GM21786 (cell line): ENCODE data around the gene UBE2J2.

Source experiments
- ATAC-seq: cut with Tn5 transposase; IDR thresholded peaks from one replicate; pipeline ENCODE4 v1.9.1; 2021; ENCODE audit not compliant: unreplicated experiment

The UBE2J2 gene

DNA sequence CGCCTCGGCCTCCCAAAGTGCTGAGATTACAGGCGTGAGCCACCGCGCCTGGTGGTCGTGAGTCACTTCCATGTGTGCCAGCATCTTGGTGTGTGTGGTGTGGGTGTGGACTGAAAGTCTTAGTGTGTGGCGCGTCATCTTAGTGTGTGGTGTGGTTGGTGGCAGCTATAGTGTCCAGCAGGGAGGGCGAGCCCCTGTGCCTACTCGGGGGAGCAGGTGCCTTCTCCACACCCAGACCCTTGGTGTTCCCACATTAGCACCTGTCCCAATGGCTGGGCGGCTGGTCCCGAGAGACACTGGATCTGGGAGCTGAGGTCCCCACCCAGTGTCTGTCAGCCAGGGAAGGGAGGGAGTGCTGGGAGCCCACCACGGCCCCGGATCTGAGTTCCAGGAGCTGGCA, 9.3 kb upstream of the UBE2J2 start:
- no peak for ATAC-seq

DNA sequence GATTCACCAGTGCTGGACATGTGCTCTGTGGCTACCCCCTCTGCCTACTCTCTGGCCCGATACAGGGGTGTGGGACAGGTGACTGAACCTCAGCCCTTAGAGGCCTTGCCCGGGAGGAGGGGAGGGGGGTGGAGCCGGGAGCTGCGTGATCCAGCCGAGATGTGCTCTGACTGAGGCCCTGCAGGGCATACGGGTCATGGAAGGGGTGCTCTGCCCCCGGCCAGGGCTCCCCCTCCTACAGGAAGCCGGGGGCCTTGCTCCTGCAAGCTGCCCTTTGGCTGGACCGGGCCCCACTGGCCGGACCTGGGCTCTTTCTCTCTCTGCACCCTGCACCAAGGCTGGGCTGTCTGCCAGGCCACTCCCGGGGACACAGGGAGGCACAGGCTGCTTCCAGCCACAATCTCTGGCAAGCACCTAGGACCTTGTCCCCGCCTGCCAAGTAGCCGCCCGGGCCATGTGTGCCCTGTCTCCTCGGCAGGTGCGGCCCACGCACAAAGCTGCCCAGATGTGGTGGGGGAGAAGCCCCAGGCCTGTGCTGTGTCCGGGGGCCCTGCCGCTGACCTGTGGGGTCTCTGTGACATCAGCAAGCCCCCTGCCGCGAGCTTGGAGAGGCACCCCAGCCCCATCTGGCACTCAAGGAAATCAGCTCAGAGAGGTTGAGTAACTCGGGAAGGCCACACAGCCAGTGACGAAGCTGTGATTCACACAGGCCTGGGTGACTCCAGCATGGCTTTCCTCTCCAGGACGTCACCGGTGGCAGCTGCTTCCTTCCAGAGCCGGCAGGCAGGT, 8.1 kb upstream of the UBE2J2 start:
- no peak for ATAC-seq

DNA sequence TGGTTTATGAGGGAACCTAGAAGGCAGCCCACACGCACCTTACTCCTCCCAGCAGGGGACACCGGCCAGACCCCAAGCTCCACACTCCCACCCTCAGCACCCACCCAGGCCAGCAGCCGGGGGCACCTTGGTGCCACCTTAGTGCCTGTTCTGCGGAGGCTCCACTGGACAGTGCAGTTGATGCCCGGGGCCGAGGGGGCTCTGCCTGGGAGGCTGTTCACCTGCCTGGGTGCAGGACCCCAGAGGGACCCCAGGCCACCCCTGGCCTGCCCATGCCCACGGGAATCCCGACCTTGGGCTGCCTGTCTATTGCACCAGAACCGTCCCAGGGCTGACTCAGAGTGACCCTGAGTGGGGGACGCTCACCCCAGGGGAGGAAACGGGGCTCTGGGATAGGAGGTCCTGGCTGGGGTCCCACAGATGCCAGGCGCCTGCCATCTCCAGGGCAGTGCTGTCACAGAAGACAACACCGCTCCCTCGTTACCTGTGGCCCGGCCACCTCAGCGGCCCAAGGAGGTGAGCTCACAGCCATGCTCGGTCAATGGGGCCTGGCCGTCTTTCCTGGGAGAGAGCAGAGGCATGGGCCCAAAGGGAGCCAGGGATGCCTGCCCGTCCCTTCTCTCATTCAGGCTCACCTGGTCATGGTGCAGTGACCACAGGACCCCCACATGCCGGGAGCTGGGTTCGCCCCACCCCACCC, 7.3 kb upstream of the UBE2J2 start:
- no peak for ATAC-seq

DNA sequence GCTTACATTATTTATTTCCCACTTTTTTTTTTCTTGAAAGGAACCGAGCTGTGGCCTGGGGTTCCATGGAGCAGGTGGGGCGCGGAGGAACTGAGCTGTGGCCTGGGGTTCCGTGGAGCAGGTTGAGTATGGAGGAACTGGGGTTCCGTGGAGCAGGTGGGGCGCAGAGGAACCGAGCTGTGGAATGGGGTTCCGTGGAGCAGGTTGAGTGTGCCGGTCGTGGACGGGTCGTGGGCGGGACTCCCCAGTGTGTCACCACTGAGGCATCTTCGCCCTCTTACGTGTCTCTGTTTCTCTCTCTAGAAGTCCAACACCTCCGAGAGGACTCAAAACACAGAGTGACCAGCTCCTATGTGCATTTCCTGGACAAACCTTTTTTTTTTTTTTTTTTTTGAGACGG, 5.4 kb upstream of the UBE2J2 start:
- ATAC-seq: no peak

GRCh38 chr1:1278620-1279019, 5.0 kb upstream of the UBE2J2 start:
- no peak for ATAC-seq

GRCh38 chr1:1275836-1276235, 2.2 kb upstream of the UBE2J2 start:
- no peak for ATAC-seq

DNA sequence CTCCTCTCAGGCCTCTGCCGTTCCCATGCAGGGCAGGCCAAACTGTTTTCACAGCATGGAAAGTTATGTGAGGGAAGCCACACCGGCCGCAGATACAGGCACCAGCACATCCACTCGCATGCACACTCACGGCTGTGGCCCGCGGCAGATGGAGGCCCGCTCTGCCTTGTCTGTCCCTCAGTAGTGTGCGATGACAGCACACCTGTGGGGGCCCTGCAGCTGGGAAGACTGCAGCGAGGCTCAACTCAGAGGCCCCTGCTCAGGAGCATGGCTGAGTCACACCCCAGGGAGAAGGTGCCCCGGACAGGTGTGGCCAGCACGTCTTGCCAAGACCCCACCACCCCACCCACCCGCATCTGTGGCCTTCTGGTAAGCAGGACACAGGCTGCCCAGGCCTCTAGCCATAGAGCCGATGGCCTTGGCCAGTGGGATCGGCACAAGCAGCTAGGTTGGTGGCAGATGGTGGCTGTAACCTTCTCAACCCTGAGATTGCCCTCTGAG, 1.3 kb upstream of the UBE2J2 start:
- ATAC-seq: no peak

DNA sequence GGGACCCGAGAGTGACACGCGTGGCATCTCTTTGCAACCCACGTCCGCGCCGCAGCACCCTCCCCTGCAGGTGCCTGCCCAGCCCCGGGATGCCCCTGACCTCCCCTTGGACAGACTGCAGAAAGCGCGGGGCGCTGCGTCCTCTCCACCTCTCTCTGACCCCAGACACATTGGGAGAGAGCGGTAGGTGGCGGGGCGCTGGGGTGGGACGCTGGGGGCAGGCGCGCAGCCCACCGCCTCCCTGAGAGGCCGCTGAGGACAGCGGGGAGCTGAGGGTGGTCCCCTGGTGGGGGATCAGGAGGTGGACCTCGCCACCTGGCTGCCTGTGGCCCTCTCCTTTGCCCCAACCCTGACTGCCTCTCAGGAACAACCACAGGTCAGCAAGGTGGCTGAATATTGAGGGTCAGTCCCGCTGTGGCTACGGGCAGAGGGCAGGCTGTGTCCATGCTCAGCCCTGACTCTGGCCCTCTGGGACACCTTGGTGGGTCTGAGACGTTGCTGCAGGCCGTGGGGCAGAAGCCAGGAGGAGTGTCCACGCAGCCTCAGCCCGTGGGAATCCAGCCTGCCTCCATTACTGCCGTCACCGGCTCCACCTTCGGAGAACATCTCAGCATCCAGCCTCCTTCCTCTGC, 761 bp upstream of the UBE2J2 start:
- ATAC-seq: peak; percentile 12

GRCh38 chr1:1273209-1273511, 494 bp downstream of the UBE2J2 start:
- no peak for ATAC-seq

DNA sequence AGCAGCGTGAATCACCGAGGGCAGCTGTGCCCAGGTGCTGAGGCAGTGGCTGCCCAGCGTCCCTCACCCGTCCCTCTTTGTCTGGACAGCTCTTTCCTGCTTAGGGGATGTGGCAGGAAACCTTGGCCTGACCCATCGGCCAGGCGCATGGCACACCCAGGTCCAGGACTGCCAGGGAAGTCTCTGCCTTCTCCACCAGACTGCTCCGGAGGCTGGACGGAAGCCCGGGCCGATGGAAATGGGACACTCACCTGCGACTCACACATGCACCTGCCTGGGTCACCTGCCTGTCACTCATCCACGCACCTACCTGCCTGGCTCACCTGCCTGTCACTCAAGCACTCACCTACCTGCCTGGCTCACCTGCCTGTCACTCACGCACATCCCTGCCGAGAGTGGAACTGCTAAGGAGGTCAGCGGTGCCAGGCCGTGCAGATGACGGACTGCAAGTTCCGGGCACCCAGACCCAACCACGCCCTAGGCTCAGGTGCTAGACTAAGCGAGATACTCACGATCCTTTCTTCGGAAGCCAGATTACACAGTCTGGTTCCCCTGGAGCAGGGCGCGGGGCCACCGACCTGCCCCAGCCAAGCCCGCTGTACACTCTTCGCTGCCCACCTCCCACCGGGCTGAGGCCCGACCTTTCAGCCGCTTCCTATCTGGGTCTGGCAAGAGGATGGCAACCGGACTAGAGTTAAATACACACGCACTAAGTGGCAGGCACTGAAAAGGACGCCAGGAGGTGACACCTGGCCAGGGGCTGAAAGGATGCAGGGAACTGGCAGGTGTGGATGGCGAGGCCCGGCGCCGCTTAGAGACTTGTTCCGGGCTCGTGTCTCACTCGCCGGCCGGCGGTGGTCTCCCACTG, 1.1 kb downstream of the UBE2J2 start:
- no peak for ATAC-seq

DNA sequence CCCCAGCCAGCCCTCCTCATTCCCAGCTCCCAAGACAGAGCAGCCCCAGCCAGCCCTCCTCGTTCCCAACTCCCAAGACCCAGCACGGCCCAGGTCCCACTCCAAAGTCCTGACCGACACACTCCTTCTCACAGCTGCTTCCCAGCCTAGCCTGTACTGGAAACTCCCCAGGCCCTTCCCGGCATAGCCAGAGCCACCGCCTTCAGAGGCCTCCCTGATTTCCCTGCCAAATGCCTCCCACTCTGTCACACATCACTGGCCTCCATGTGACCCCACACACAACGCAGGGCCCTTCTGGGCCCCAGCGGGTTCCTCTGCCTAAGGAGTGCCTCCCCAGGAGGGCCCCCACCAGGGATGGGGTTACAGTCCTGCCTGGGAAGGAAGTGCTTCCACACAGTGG, 2.8 kb downstream of the UBE2J2 start:
- ATAC-seq: no peak

- ATAC-seq: no peak
Measured at GRCh38 chr1:1268284-1268682, 5.4 kb downstream of the UBE2J2 start.

GRCh38 chr1:1267488-1268283, 6.0 kb downstream of the UBE2J2 start:
- no peak for ATAC-seq

DNA sequence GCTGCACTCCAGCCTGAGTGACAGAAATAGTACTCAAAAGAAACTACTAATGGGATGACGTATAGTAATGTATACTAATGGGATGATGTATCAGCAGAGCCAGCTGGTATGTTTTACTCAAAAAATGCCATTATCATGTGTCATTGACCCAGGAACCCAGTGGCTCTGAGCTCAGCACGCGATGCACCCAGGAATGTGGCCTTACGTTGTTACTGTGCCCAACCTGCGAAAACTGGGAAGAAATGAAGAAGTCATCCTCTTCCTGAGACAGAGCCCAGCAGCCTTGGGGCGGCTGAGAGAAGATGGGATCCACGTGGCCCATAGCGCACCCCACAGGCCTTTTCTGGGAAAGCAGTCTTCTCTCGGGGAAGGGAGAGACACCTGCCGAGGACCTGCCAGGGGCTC, 8.8 kb downstream of the UBE2J2 start:
- no peak for ATAC-seq

DNA sequence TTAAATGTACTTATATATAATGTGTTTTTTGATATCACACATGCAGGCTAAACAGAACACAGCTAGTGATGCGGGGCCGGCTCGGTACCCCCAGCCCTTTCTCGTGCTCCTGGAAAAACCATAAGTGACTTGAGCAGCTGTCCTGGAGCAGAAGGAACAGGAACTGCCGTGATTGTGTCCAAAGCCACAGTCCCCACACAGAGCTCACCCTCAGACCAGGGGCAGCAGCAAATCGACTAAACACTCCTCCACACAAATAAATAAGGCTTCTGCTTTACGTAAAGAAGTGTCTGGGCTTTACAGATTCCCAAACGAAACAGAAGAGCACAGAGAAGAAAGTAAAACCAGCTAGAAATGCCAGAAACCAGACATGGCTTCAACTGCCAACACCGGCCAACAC, 9.6 kb downstream of the UBE2J2 start:
- no peak for ATAC-seq

DNA sequence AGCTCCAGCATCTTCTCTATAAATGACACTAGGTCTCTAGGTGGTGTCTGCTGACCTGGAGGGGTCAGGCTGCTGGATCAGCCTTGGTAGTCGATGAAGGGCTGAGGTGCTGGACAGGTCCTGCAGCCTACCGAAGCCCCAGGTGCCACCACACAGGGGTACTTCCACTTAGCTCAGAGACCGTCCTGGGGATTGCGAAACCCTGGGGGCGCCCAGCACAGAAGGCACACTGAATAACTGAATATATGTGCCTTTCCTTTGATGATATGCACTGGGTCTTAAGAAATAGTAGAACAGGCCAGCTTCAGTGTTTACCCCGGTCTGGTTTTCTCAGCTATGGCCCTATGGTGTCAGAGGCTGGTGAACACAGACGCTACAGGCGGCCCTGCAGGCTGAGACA, 10.9 kb downstream of the UBE2J2 start:
- ATAC-seq: no peak

- no peak for ATAC-seq
Measured at GRCh38 chr1:1262071-1262470, 11.6 kb downstream of the UBE2J2 start.

- ATAC-seq: no peak
Measured at GRCh38 chr1:1260843-1261560, 12.7 kb downstream of the UBE2J2 start.

DNA sequence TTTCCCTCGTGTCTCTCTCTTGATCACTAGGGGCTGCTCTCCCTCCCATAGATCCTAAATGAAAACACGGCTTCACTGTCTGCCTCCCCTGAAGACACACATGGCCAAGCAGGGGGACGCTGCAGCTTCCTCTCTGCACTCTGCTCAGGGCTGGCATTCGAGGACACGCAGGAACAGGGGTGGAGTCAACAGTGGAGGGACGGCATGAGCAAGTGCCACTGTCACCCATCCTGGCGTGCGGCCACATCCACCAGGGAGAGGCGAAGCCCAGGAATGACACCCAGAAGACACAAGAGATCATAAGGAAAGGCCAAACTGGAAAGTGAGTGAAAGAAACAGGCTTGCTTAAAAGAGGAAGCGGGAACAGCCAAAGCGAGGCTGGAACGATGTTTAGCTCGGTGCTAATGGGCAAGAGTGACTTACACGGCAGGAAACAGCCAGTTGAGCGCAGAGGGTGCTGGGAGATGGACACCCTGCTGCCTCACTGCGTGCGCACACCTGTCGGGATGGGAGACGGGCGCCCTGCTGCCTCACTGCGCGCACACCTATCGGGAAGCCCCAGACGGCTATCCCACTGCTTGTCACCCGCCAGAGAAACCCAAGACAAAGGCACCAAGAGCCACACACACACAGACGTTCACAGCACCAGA, 13.6 kb downstream of the UBE2J2 start:
- no peak for ATAC-seq
